CD4-positive, alpha-beta T cell treated with Interferon gamma for 1 hour (primary cell): ENCODE measurements around the gene NPAS3.

Source experiments
- DNase-seq: peaks from one replicate; pipeline ENCODE4 v3.0.0-alpha.2; 2020

The NPAS3 gene

GRCh38 chr14:33780035-33780434 lies 841.4 kb downstream of the NPAS3 start:
- DNase-seq: no peak

- no peak for DNase-seq
Measured at GRCh38 chr14:33781236-33781635, 842.6 kb downstream of the NPAS3 start.

GRCh38 chr14:33782923-33783322 lies 844.2 kb downstream of the NPAS3 start:
- DNase-seq: no peak

- DNase-seq: no peak
Measured at GRCh38 chr14:33786091-33786825, 847.6 kb downstream of the NPAS3 start.

GRCh38 chr14:33788161-33788560 lies 849.5 kb downstream of the NPAS3 start:
- DNase-seq: no peak

- DNase-seq: no peak
Measured at GRCh38 chr14:33790996-33791395, 852.3 kb downstream of the NPAS3 start.

- no peak for DNase-seq
Measured at GRCh38 chr14:33792009-33792719, 853.5 kb downstream of the NPAS3 start.

- peak; percentile 20 for DNase-seq
Measured at GRCh38 chr14:33792720-33793368, 854.2 kb downstream of the NPAS3 start.

- no peak for DNase-seq
Measured at GRCh38 chr14:33793398-33794110, 854.9 kb downstream of the NPAS3 start.

- DNase-seq: no peak
Measured at GRCh38 chr14:33794791-33795305, 856.2 kb downstream of the NPAS3 start.

GRCh38 chr14:33796356-33796755 lies 857.7 kb downstream of the NPAS3 start:
- DNase-seq: no peak

- no peak for DNase-seq
Measured at GRCh38 chr14:33799705-33800570, 861.3 kb downstream of the NPAS3 start.

GRCh38 chr14:33800735-33801163 lies 862.1 kb downstream of the NPAS3 start:
- DNase-seq: no peak

- no peak for DNase-seq
Measured at GRCh38 chr14:33802737-33803136, 864.1 kb downstream of the NPAS3 start.

- DNase-seq: no peak
Measured at GRCh38 chr14:33805593-33805992, 866.9 kb downstream of the NPAS3 start.

- no peak for DNase-seq
Measured at GRCh38 chr14:33806905-33807304, 868.2 kb downstream of the NPAS3 start.

- DNase-seq: no peak
Measured at GRCh38 chr14:33808187-33808586, 869.5 kb downstream of the NPAS3 start.

- no peak for DNase-seq
Measured at GRCh38 chr14:33809396-33809981, 870.8 kb downstream of the NPAS3 start.

- DNase-seq: no peak
Measured at GRCh38 chr14:33810308-33810707, 871.6 kb downstream of the NPAS3 start.

GRCh38 chr14:33811721-33812120 lies 873.0 kb downstream of the NPAS3 start:
- DNase-seq: no peak

- no peak for DNase-seq
Measured at GRCh38 chr14:33812181-33812580, 873.5 kb downstream of the NPAS3 start.

GRCh38 chr14:33812601-33813000 lies 873.9 kb downstream of the NPAS3 start:
- DNase-seq: no peak
